Mesendoderm (in vitro differentiated cells): Measurements from ENCODE around the gene ODAD4.

ENCODE experiments used
- DNase-seq: peaks from one replicate; pipeline ENCODE4 v3.0.0; 2013
- H2AK5ac ChIP-seq: 2 replicates; pipeline ENCODE4 v1.6.1; 2013; ENCODE audit warnings: low read length, inconsistent platforms
- H2BK120ac ChIP-seq: 2 replicates; pipeline ENCODE4 v1.6.1; 2013; ENCODE audit warnings: low read depth, mild to moderate bottlenecking, low read length, moderate library complexity, mixed read lengths
- H2BK15ac ChIP-seq: replicated peaks from 2 replicates; pipeline ENCODE4 v1.6.1; 2013; ENCODE audit warnings: low read depth, mild to moderate bottlenecking, moderate library complexity
- H2BK5ac ChIP-seq: 2 replicates; pipeline ENCODE4 v1.6.1; 2013; ENCODE audit warnings: low read length, inconsistent platforms
- H3K18ac ChIP-seq: 2 replicates; pipeline ENCODE4 v1.6.1; 2013; ENCODE audit warnings: mild to moderate bottlenecking, low read length, mixed read lengths
- H3K23ac ChIP-seq: one replicate; pipeline ENCODE4 v1.6.1; 2013; ENCODE audit warnings: low read length
- H3K27ac ChIP-seq: 2 replicates; pipeline ENCODE4 v1.5.1; 2013; ENCODE audit warnings: low read depth, mild to moderate bottlenecking, inconsistent platforms, low read length, moderate library complexity
- H3K27me3 ChIP-seq: 2 replicates; pipeline ENCODE4 v1.6.1; 2013; ENCODE audit warnings: low read length, control low read depth, mild to moderate bottlenecking, inconsistent platforms; ENCODE audit not compliant: insufficient read depth, poor library complexity
- H3K36me3 ChIP-seq: 2 replicates; pipeline ENCODE4 v1.6.1; 2013; ENCODE audit warnings: low read length, inconsistent platforms; ENCODE audit not compliant: control insufficient read depth, insufficient read depth
- H3K4ac ChIP-seq: one replicate; pipeline ENCODE4 v1.6.1; 2013; ENCODE audit warnings: low read depth, mild to moderate bottlenecking, low read length, moderate library complexity
- H3K4me1 ChIP-seq: 2 replicates; pipeline ENCODE4 v1.6.1; 2013; ENCODE audit warnings: low read depth, low read length, inconsistent platforms; ENCODE audit not compliant: control insufficient read depth
- H3K4me2 ChIP-seq: 2 replicates; pipeline ENCODE4 v1.6.1; 2013; ENCODE audit warnings: low read length
- H3K4me3 ChIP-seq: 2 replicates; pipeline ENCODE4 v1.5.1; 2013; ENCODE audit warnings: mild to moderate bottlenecking, low read length
- H3K56ac ChIP-seq: one replicate; pipeline ENCODE4 v1.6.1; 2013; ENCODE audit warnings: low read length
- H3K79me1 ChIP-seq: 2 replicates; pipeline ENCODE4 v1.6.1; 2013; ENCODE audit warnings: low read length, inconsistent platforms
- H3K79me2 ChIP-seq: 2 replicates; pipeline ENCODE4 v1.6.1; 2013; ENCODE audit warnings: mild to moderate bottlenecking, low read length; ENCODE audit not compliant: control insufficient read depth, insufficient read depth
- H3K9ac ChIP-seq: 2 replicates; pipeline ENCODE4 v1.6.1; 2013; ENCODE audit warnings: low read length, inconsistent platforms
- H4K5ac ChIP-seq: one replicate; pipeline ENCODE4 v1.6.1; 2013; ENCODE audit warnings: low read length
- H4K8ac ChIP-seq: one replicate; pipeline ENCODE4 v1.6.1; 2013; ENCODE audit warnings: low read depth, mild to moderate bottlenecking, control low read depth, low read length, moderate library complexity
- WGBS: extraction: QIAGEN DNeasy Blood & Tissue Kit; methylation state at CpG from one replicate; pipeline ENCODE4 v1.1.7; 2013; ENCODE audit warnings: low lambda C conversion rate, missing lambda C conversion rate; ENCODE audit not compliant: insufficient coverage; ENCODE audit errors: extremely low coverage; 5-methylcytosine and 5-hydroxymethylcytosine counted together

Gene ODAD4

DNA sequence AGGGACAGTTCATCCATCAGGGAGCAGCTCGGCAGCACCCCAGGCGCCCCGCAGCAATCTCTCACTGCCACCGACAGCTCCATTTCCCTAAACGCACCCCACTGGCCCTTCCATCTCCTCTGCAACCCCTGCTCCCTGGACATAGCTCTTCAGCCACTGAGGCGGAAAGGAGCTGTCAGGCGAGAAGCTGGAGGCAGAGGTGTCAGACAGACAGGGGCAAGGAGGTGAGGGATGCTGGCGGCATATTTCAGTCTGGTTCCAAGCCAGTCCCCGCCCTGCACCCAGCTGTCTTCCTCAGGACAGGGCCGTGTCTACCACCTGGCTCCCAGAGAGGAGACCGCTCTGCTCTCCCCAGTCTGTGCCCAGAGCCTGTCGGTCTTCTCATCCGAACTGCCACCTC lies 21.3 kb upstream of the ODAD4 start:
- Histone ChIP-seq H3K36me3 (peaks cover 67% of the 10 kb centered on the region), H3K4me3 (no peak overlapping the region), H3K4me2 (no peak overlapping the region), H3K79me2 (peaks cover 43% of the 10 kb centered on the region), H2BK120ac (no peak overlapping the region), H4K5ac (no peak overlapping the region), H4K8ac (no peak overlapping the region), H3K4ac (no peak overlapping the region), H3K9ac (no peak overlapping the region), H3K56ac (no peak overlapping the region), H2AK5ac (no peak overlapping the region), H3K4me1 (peaks cover 10% of the 10 kb centered on the region), H3K79me1 (peaks cover 46% of the 10 kb centered on the region), H2BK5ac (no peak overlapping the region), H3K18ac (no peak overlapping the region), H2BK15ac (no peak overlapping the region), H3K23ac (no peak overlapping the region), H3K27me3 (no peaks in the 10 kb centered on the region), H3K27ac (no peak overlapping the region)
- DNase-seq = no peak
- no CpG with 5 or more reads among the region's 13 CpGs for WGBS

DNA sequence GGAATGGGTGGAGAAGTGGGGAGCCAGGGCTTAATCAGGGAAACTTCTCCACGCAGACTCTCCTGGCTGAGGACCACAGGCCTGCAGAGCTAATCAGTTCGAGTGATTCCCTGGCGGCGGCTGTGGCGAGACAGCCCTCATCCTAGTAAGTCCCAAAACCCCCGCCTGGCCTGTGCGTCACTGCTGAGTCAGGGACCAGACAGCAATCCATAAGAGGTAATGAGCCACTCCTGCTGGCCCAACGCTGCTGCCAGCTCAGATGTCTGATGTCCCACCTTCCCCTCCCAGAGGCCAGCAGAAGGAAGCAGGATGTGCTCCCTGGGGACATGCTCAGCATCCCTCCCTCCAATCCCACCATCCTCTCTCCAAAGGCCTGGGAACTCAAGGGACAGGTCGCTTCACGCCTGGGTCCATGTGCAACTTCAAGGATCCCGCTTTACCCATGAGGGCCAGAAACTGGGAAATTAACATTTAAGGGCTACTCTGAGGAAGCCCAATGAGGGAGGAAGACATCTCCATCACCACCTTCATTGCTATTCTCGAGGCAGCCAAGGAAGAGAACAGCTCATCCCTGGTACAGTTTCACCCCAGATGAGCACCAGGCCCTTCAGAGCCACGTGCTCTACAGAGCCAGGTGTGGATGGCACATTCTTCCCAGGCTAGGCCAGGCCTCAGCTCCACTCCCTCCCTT lies 19.6 kb upstream of the ODAD4 start:
- no peak for DNase-seq
- no peak overlapping the region for H3K4me2 ChIP-seq
- H3K4me1 ChIP-seq = peaks cover 27% of the 10 kb centered on the region
- no peak overlapping the region for H3K4ac ChIP-seq
- no peak overlapping the region for H2AK5ac ChIP-seq
- no peak overlapping the region for H3K9ac ChIP-seq
- no peak overlapping the region for H3K27ac ChIP-seq
- no peak overlapping the region for H4K8ac ChIP-seq
- no peak overlapping the region for H2BK120ac ChIP-seq
- H3K4me3 ChIP-seq = no peak overlapping the region
- no peaks in the 10 kb centered on the region for H3K27me3 ChIP-seq
- no peak overlapping the region for H3K23ac ChIP-seq
- peaks cover 61% of the 10 kb centered on the region for H3K79me2 ChIP-seq
- no peak overlapping the region for H4K5ac ChIP-seq
- H2BK5ac ChIP-seq = no peak overlapping the region
- H3K18ac ChIP-seq = no peak overlapping the region
- WGBS = no CpG with 5 or more reads among the region's 13 CpGs
- H2BK15ac ChIP-seq = no peak overlapping the region
- H3K36me3 ChIP-seq = peaks cover 53% of the 10 kb centered on the region
- no peak overlapping the region for H3K56ac ChIP-seq
- H3K79me1 ChIP-seq = peaks cover 55% of the 10 kb centered on the region

DNA sequence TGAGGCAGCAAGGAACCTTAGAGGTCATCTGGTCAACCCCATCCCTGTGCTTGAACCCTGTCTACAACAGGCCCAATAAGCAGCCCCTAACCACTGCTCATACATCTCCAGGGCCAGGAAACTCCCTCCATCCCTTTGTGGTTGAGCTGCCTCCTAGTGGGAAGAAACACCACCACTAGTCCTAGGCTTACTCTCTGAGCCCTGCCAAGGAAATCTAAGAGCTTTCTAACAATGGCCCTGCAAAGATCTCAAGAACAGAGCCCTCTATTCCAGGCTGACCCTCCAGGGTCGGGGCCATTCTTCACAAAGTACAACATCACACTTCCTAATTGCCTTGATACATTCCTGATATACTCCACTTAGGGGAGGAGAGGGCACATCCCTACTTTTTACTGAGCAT lies 17.5 kb upstream of the ODAD4 start:
- H3K4me2 ChIP-seq = no peak overlapping the region
- peak; percentile 58 for DNase-seq
- no peak overlapping the region for H4K5ac ChIP-seq
- H3K4me1 ChIP-seq = peaks cover 36% of the 10 kb centered on the region
- no peak overlapping the region for H3K27ac ChIP-seq
- H3K4ac ChIP-seq = no peak overlapping the region
- no peak overlapping the region for H2AK5ac ChIP-seq
- no peak overlapping the region for H4K8ac ChIP-seq
- peak overlapping the region; percentile 56 for H3K56ac ChIP-seq
- H2BK120ac ChIP-seq = no peak overlapping the region
- peaks cover 40% of the 10 kb centered on the region for H3K36me3 ChIP-seq
- H3K79me2 ChIP-seq = peaks cover 79% of the 10 kb centered on the region
- H2BK15ac ChIP-seq = no peak overlapping the region
- peak overlapping the region; percentile 50 for H3K9ac ChIP-seq
- no peak overlapping the region for H2BK5ac ChIP-seq
- no CpG with 5 or more reads among the region's 1 CpG for WGBS
- no peaks in the 10 kb centered on the region for H3K27me3 ChIP-seq
- peaks cover 52% of the 10 kb centered on the region for H3K79me1 ChIP-seq
- no peak overlapping the region for H3K4me3 ChIP-seq
- H3K23ac ChIP-seq = no peak overlapping the region
- H3K18ac ChIP-seq = no peak overlapping the region

- Histone ChIP-seq H3K23ac (no peak overlapping the region), H3K27me3 (no peaks in the 10 kb centered on the region), H3K56ac (peak overlapping the region; percentile 56), H3K4ac (no peak overlapping the region), H3K4me2 (peak overlapping the region; percentile 7), H2AK5ac (no peak overlapping the region), H3K27ac (peak overlapping the region; percentile 68), H3K9ac (peak overlapping the region; percentile 50), H4K5ac (no peak overlapping the region), H3K18ac (no peak overlapping the region), H4K8ac (no peak overlapping the region), H3K4me3 (no peak overlapping the region), H2BK120ac (no peak overlapping the region), H3K79me1 (peaks cover 48% of the 10 kb centered on the region), H3K4me1 (peaks cover 36% of the 10 kb centered on the region), H3K79me2 (peaks cover 86% of the 10 kb centered on the region), H2BK5ac (peak overlapping the region; percentile 6), H3K36me3 (peaks cover 35% of the 10 kb centered on the region), H2BK15ac (no peak overlapping the region)
- no CpG with 5 or more reads among the region's 4 CpGs for WGBS
- peak; percentile 96 for DNase-seq
Observed at GRCh38 chr17:41913798-41914197, 16.6 kb upstream of the ODAD4 start.

GRCh38 chr17:41914358-41914766 lies 16.1 kb upstream of the ODAD4 start:
- Histone ChIP-seq H2BK5ac (peak overlapping the region; percentile 68), H3K4me1 (peaks cover 36% of the 10 kb centered on the region), H4K8ac (no peak overlapping the region)

GRCh38 chr17:41915020-41915419 lies 15.4 kb upstream of the ODAD4 start:
- Histone ChIP-seq H4K5ac (no peak overlapping the region), H3K4me3 (no peak overlapping the region), H3K23ac (no peak overlapping the region), H3K27me3 (no peaks in the 10 kb centered on the region), H3K18ac (no peak overlapping the region), H3K79me1 (peaks cover 37% of the 10 kb centered on the region), H3K36me3 (peaks cover 24% of the 10 kb centered on the region), H3K79me2 (peaks cover 81% of the 10 kb centered on the region), H3K4ac (no peak overlapping the region), H3K4me1 (peaks cover 41% of the 10 kb centered on the region), H3K56ac (peak overlapping the region; percentile 75), H3K4me2 (peak overlapping the region; percentile 61), H4K8ac (no peak overlapping the region), H2BK5ac (no peak overlapping the region), H3K9ac (peak overlapping the region; percentile 60), H2AK5ac (peak overlapping the region; percentile 18), H2BK120ac (no peak overlapping the region), H2BK15ac (no peak overlapping the region), H3K27ac (peak overlapping the region; percentile 18)
- WGBS = no CpG with 5 or more reads among the region's 5 CpGs
- no peak for DNase-seq

More at GRCh38 chr17:41914358-41914766, 16.1 kb upstream of the ODAD4 start:
- Histone ChIP-seq H4K5ac (no peak overlapping the region), H2BK120ac (no peak overlapping the region), H3K27ac (peak overlapping the region; percentile 58), H3K4me3 (no peak overlapping the region), H3K79me1 (peaks cover 42% of the 10 kb centered on the region), H3K23ac (no peak overlapping the region), H3K4me2 (peak overlapping the region; percentile 2), H3K56ac (peak overlapping the region; percentile 82), H2AK5ac (peak overlapping the region; percentile 41), H3K27me3 (no peaks in the 10 kb centered on the region), H2BK15ac (no peak overlapping the region), H3K4ac (no peak overlapping the region), H3K18ac (no peak overlapping the region), H3K9ac (peak overlapping the region; percentile 27), H3K36me3 (peaks cover 30% of the 10 kb centered on the region), H3K79me2 (peaks cover 82% of the 10 kb centered on the region)
- whole genome bisulfite sequencing = no CpG with 5 or more reads among the region's 6 CpGs
- peak; percentile 36 for DNase-seq
